ENCODE measurements around the gene MN1. TPM values are rescaled to one million over a fixed set of nuclear protein-coding genes. Genes with fewer than 3 reads are reported as not detected.

Gene MN1
- total RNA-seq = 145 and 153 TPM in 2 replicates
- long read RNA-seq, partial matches to known transcripts = 0 of 325 reads
- long read RNA-seq, other reads (novel, unspliced or antisense) = 325 of 325 reads

DNA sequence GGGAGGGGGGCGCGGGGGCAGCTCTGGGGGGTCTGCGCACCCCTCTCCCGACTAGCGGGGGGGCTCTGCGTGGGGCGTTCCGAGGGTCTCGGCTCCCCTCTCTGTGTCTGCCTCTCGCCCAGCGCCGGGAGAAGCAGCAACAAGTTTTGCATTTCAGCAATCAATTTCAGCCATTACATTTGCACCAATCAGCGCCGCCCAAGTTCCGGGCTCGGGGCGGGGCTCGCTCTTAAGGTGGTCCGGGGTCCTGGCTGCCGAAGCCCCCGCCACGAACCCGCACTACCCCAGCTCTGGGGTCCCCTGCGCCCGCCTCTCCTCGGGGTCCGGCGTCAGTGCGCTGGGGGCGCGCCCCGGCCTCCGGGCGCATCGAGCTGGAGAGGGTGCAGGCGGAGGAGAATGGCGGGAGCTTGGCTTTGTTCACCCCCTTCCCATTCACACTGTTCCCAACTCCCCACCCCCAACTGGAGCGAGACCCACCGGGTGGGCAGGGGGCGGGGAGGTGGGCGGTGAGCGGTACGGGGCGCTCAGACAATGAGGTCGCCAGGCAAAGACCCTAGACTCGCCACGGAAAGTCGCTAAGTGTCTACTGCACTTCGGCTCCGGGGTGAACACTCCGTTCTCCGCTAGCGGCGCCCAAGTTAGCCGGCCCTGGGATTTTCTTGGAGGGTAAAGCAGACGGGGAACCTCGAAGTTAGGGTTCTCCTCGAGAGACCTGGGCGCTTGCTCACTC is at the start of gene MN1:
Gene MN1 (minus strand): TSS at position 141 of the 730 bp plus-strand sequence. CDS start 1,213 bp downstream, outside the sequence.
- DNase-seq (ENCODE audit: extremely low spot score, unreplicated experiment) = no peak
- Mint-ChIP-seq H3K27ac (ENCODE audit: unreplicated experiment) (peak within 1 kb of the TSS; percentile 87), H3K36me3 (ENCODE audit: unreplicated experiment) (peaks cover 4% of the 10 kb centered on the region), H3K4me1 (ENCODE audit: unreplicated experiment) (peaks cover 39% of the 10 kb centered on the region), H3K4me3 (ENCODE audit: unreplicated experiment) (peak within 1 kb of the TSS; percentile 86), H3K27me3 (ENCODE audit: unreplicated experiment) (no peaks in the 10 kb centered on the region), H3K9me3 (ENCODE audit: unreplicated experiment) (no peaks in the 10 kb centered on the region)
- TF ChIP-seq, protein P1, sequence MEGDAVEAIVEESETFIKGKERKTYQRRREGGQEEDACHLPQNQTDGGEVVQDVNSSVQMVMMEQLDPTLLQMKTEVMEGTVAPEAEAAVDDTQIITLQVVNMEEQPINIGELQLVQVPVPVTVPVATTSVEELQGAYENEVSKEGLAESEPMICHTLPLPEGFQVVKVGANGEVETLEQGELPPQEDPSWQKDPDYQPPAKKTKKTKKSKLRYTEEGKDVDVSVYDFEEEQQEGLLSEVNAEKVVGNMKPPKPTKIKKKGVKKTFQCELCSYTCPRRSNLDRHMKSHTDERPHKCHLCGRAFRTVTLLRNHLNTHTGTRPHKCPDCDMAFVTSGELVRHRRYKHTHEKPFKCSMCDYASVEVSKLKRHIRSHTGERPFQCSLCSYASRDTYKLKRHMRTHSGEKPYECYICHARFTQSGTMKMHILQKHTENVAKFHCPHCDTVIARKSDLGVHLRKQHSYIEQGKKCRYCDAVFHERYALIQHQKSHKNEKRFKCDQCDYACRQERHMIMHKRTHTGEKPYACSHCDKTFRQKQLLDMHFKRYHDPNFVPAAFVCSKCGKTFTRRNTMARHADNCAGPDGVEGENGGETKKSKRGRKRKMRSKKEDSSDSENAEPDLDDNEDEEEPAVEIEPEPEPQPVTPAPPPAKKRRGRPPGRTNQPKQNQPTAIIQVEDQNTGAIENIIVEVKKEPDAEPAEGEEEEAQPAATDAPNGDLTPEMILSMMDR (IDR thresholded peaks at IDR 0.05) = no peak

DNA sequence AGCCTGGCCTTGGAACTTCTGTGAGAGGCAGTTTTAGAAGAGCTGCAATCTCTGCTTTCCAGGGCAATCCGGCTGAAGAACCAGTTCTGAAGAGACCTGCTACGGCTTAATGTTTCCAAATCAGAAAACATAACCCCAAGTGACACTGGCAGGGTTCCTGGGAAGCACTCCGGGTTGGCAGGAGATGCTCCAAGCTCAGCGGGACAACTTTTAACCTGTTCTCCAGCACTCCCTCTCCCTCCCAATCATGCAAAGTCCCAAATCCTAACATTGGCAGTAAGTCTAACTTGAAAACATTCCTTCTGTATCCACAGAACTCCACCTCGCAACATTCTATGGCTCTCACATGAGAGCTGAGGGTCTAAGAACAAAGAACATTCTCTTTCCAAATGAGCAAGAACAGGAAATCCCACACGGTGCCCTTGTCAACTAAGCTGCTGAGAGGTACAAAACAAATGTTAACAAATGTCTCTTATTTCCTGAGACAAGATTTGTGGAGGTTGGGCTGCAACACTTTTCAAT is 48.5 kb upstream of the MN1 start:
- Mint-ChIP-seq H3K4me1 (ENCODE audit: unreplicated experiment) (peaks cover 88% of the 10 kb centered on the region), H3K27me3 (ENCODE audit: unreplicated experiment) (no peaks in the 10 kb centered on the region), H3K9me3 (ENCODE audit: unreplicated experiment) (no peaks in the 10 kb centered on the region), H3K27ac (ENCODE audit: unreplicated experiment) (peak overlapping the region; percentile 86), H3K4me3 (ENCODE audit: unreplicated experiment) (peak overlapping the region; percentile 5), H3K36me3 (ENCODE audit: unreplicated experiment) (peaks cover 41% of the 10 kb centered on the region)
- TF ChIP-seq, protein P1 (IDR thresholded peaks at IDR 0.05) = no peak
- no peak for DNase-seq (ENCODE audit: extremely low spot score, unreplicated experiment)

GRCh38 chr22:27848005-27848404 is 46.4 kb upstream of the MN1 start:
- DNase-seq (ENCODE audit: extremely low spot score, unreplicated experiment) = no peak
- TF ChIP-seq, protein P1 (IDR thresholded peaks at IDR 0.05) = no peak
- Mint-ChIP-seq H3K4me3 (ENCODE audit: unreplicated experiment) (no peak overlapping the region), H3K4me1 (ENCODE audit: unreplicated experiment) (peaks cover 86% of the 10 kb centered on the region), H3K9me3 (ENCODE audit: unreplicated experiment) (no peaks in the 10 kb centered on the region), H3K27ac (ENCODE audit: unreplicated experiment) (peak overlapping the region; percentile 12), H3K27me3 (ENCODE audit: unreplicated experiment) (no peaks in the 10 kb centered on the region), H3K36me3 (ENCODE audit: unreplicated experiment) (peaks cover 25% of the 10 kb centered on the region)

- Mint-ChIP-seq H3K36me3 (ENCODE audit: unreplicated experiment) (peaks cover 22% of the 10 kb centered on the region), H3K9me3 (ENCODE audit: unreplicated experiment) (no peaks in the 10 kb centered on the region), H3K27me3 (ENCODE audit: unreplicated experiment) (no peaks in the 10 kb centered on the region), H3K4me3 (ENCODE audit: unreplicated experiment) (no peak overlapping the region), H3K27ac (ENCODE audit: unreplicated experiment) (peak overlapping the region; percentile 35), H3K4me1 (ENCODE audit: unreplicated experiment) (peaks cover 81% of the 10 kb centered on the region)
- TF ChIP-seq, protein P1 (IDR thresholded peaks at IDR 0.05) = no peak
- DNase-seq (ENCODE audit: extremely low spot score, unreplicated experiment) = peak; percentile 21
These were observed 45.4 kb upstream of the MN1 start for GRCh38 chr22:27846910-27847309.

DNA sequence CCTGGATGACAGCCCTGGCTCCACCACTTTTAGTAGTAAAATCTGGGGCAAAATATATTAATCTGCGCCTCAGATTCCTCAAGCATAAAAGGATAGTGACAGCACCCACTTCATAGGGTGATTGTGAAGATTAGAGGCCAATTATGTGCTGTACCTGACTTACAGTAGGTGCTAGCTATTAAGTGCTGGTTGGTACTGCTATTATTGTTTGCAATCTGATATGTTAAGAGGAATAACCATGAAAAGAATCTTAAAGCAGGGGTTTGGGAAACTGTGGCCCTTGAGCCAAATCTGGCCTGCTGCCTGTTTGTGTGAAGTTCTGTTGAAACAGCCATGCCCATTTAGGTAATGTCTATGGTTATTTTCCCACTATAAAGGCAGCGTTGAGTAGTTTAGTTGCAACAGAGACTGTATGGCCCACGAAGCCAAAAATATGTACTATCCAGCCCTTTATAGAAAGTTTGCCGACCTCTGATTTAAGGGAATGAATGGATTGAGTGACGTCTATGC is 44.7 kb upstream of the MN1 start:
- peak; percentile 7 for DNase-seq (ENCODE audit: extremely low spot score, unreplicated experiment)
- no peak overlapping the region for H3K4me3 Mint-ChIP-seq (ENCODE audit: unreplicated experiment)
- H3K4me1 Mint-ChIP-seq (ENCODE audit: unreplicated experiment) = peaks cover 76% of the 10 kb centered on the region
- H3K27ac Mint-ChIP-seq (ENCODE audit: unreplicated experiment) = peak overlapping the region; percentile 35
- no peaks in the 10 kb centered on the region for H3K9me3 Mint-ChIP-seq (ENCODE audit: unreplicated experiment)
- peaks cover 18% of the 10 kb centered on the region for H3K36me3 Mint-ChIP-seq (ENCODE audit: unreplicated experiment)
- H3K27me3 Mint-ChIP-seq (ENCODE audit: unreplicated experiment) = no peaks in the 10 kb centered on the region
- TF ChIP-seq, protein P1 (IDR thresholded peaks at IDR 0.05) = no peak
